SK-N-MC (cell line): ENCODE results near the gene CCL4L2.

Source experiments
- EZH2 ChIP-seq: fragments of 200-600 bp; sonication (generic); IDR thresholded peaks from one replicate; pipeline ENCODE4 v1.6.1; 2017; ENCODE audit warnings: antibody characterized with exemption
- FOXP2 ChIP-seq: optimal IDR thresholded peaks from 2 replicates; pipeline ENCODE3; 2011; ENCODE audit warnings: mild to moderate bottlenecking, moderate library complexity; ENCODE audit not compliant: insufficient read depth; ENCODE audit errors: extremely low read length, control extremely low read depth
- POLR2AphosphoS5 ChIP-seq: IDR thresholded peaks from 2 replicates; pipeline ENCODE4 v1.6.1; 2012; ENCODE audit warnings: mild to moderate bottlenecking, low read depth, low read length, borderline replicate concordance

DNA sequence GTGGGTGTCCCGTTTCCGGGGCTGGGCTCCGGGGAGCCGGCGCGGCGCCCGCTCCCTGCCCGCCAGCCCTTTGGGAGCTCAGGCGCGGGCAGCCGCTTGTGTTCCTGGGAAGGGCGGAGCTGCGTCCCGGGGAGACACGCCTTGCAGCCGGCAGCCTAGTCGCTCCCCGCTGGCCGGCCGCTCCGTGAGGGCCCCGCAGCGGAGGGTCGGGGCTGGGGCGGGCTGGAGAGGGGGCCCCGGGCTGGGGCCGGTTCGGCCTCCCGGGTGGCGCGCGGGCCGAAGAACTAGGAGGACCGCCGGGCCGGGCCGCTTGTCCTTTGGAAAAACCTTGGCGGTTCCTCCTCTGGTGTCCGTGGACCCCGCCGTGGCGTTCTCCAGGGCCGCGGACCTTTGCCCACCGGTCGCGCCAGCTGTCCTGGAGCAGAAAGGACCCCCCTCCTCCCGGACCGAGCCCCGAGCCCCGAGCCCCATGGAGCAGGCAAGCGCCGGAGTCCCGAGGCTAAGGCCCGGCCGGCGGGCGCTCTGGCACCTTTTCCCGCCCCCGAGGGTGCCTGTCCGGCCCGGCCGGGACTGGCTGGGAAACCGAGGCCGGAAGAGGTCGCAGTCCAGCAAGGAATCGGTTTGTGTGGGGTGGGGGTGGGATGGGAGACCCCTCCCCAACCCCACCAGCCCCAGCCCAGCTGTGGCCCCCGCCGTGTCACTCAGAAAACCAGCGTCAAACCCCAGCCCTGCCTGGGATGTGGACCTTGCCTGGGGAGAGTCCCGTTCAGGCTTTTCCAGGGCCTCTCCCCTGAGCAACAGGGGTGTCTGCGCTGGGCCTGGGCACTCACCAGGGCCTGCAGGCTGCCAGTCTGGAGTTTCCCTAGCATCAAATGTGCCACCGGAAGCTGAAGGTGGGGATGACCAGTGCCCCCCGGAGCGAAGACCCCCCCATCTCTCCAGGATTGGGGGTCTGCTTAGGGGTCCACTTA lies 27.6 kb upstream of the CCL4L2 start:
- TF ChIP-seq EZH2: peak; percentile 81
- TF ChIP-seq POLR2AphosphoS5: no peak
- no peak for TF ChIP-seq FOXP2
